Smooth muscle cell (in vitro differentiated cells): ENCODE measurements around the gene IP6K1. TPM values are rescaled to one million over a fixed set of nuclear protein-coding genes. Genes with fewer than 3 reads are reported as not detected.

Source experiments
- DNase-seq: peaks from one replicate; lab custom pipeline; 2025; ENCODE audit not compliant: unreplicated experiment; lab: John Stamatoyannopoulos, UW
- H2AFZ ChIP-seq: fragments of 200-600 bp; sonication (generic); 2 replicates; pipeline ENCODE4 v1.6.0; 2016; ENCODE audit warnings: antibody characterized with exemption, low read depth, mild to moderate bottlenecking
- H3F3A ChIP-seq: fragments of 200-600 bp; sonication (generic); 2 replicates; pipeline ENCODE4 v1.6.0; 2017; ENCODE audit warnings: antibody characterized with exemption, low read depth
- H3K27ac ChIP-seq: fragments of 200-600 bp; sonication (generic); 2 replicates; pipeline ENCODE4 v1.5.1; 2016; ENCODE audit warnings: low read depth, mild to moderate bottlenecking
- H3K27me3 ChIP-seq: fragments of 200-600 bp; sonication (generic); 2 replicates; pipeline ENCODE4 v1.6.1; 2016; ENCODE audit warnings: low read depth, mild to moderate bottlenecking
- H3K36me3 ChIP-seq: fragments of 200-600 bp; sonication (generic); 2 replicates; pipeline ENCODE4 v1.5.1; 2016; ENCODE audit warnings: low read depth
- H3K4me1 ChIP-seq: fragments of 200-600 bp; sonication (generic); 2 replicates; pipeline ENCODE4 v1.5.1; 2016; ENCODE audit warnings: low read depth
- H3K4me2 ChIP-seq: fragments of 200-600 bp; sonication (generic); 2 replicates; pipeline ENCODE4 v1.6.0; 2016; ENCODE audit warnings: mild to moderate bottlenecking
- H3K4me3 ChIP-seq: fragments of 200-600 bp; sonication (generic); 2 replicates; pipeline ENCODE4 v1.5.1; 2016; ENCODE audit warnings: mild to moderate bottlenecking
- H3K79me2 ChIP-seq: fragments of 200-600 bp; sonication (generic); 2 replicates; pipeline ENCODE4 v1.6.0; 2016; ENCODE audit warnings: low read depth, mild to moderate bottlenecking
- H3K9ac ChIP-seq: fragments of 200-600 bp; sonication (generic); 2 replicates; pipeline ENCODE4 v1.6.0; 2016; ENCODE audit warnings: low read depth
- H3K9me3 ChIP-seq: fragments of 200-600 bp; sonication (generic); replicated peaks from 2 replicates; pipeline ENCODE4 v1.5.1; 2016; ENCODE audit warnings: low read depth
- H4K20me1 ChIP-seq: fragments of 200-600 bp; sonication (generic); 2 replicates; pipeline ENCODE4 v1.6.0; 2016; ENCODE audit warnings: low read depth
- WGBS: methylation state at CpG from one replicate; pipeline ENCODE4 v1.1.7; 2016; ENCODE audit warnings: low lambda C conversion rate; 5-methylcytosine and 5-hydroxymethylcytosine counted together
- polyA plus RNA-seq: library from polyadenylated mRNA; unstranded; fragments of >200 nt; fragmentation: Nextera tagmentation; extraction: Ambion mirVana; gene quantifications from 2 replicates; pipeline ENCODE4 v1.2.1, GENCODE V29; 2016
- total RNA-seq: library from RNA; depleted of rRNA; stranded (reverse); fragments of >200 nt; gene quantifications from 2 replicates; pipeline ENCODE4 v1.2.3, GENCODE V29; 2014
- TF ChIP-seq, protein P1 (sequence below): fragments of 200-600 bp; sonication (generic); IDR thresholded peaks from 2 replicates; pipeline ENCODE4 v1.5.1; 2017; ENCODE audit warnings: borderline replicate concordance, mild to moderate bottlenecking, antibody characterized with exemption; ENCODE audit not compliant: insufficient read depth, poor library complexity, severe bottlenecking

IP6K1 gene
- total and polyA plus RNA-seq, 2 experiments from 2014 or later: 23.0 to 31.1 TPM

DNA sequence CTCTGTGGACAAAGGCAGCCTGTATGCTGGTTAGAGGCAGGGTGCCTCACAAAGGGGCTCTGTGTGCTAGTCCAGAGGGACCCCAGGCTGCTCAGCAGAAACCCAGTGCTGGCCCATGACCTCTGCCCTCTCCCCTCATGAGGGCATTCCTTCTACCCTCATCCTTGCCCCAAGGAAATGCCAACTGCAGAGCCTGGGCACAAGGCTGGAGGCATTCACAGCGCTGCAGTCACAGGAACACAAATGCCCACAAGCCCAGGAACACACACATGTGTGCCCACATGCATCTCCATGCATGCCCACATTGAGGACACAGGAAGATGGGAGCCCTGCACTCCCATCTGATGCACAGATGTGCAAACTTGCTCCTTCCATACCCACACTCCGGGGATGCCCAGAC lies 20.5 kb upstream of the IP6K1 start:
- H3K4me2 ChIP-seq: no peak overlapping the region
- H3K4me3 ChIP-seq: no peak overlapping the region
- no peak overlapping the region for H3K27ac ChIP-seq
- WGBS: 88% methylated on average over 2 of the region's 2 CpGs
- H3K9ac ChIP-seq: no peak overlapping the region
- no peaks in the 10 kb centered on the region for H3K27me3 ChIP-seq
- H3K36me3 ChIP-seq: no peaks in the 10 kb centered on the region
- no peaks in the 10 kb centered on the region for H3F3A ChIP-seq
- H2AFZ ChIP-seq: no peak overlapping the region
- H3K9me3 ChIP-seq: no peaks in the 10 kb centered on the region
- TF ChIP-seq, protein P1, sequence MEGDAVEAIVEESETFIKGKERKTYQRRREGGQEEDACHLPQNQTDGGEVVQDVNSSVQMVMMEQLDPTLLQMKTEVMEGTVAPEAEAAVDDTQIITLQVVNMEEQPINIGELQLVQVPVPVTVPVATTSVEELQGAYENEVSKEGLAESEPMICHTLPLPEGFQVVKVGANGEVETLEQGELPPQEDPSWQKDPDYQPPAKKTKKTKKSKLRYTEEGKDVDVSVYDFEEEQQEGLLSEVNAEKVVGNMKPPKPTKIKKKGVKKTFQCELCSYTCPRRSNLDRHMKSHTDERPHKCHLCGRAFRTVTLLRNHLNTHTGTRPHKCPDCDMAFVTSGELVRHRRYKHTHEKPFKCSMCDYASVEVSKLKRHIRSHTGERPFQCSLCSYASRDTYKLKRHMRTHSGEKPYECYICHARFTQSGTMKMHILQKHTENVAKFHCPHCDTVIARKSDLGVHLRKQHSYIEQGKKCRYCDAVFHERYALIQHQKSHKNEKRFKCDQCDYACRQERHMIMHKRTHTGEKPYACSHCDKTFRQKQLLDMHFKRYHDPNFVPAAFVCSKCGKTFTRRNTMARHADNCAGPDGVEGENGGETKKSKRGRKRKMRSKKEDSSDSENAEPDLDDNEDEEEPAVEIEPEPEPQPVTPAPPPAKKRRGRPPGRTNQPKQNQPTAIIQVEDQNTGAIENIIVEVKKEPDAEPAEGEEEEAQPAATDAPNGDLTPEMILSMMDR: no peak
- no peaks in the 10 kb centered on the region for H3K79me2 ChIP-seq
- no peaks in the 10 kb centered on the region for H4K20me1 ChIP-seq
- no peak for DNase-seq
- peaks cover 6% of the 10 kb centered on the region for H3K4me1 ChIP-seq

DNA sequence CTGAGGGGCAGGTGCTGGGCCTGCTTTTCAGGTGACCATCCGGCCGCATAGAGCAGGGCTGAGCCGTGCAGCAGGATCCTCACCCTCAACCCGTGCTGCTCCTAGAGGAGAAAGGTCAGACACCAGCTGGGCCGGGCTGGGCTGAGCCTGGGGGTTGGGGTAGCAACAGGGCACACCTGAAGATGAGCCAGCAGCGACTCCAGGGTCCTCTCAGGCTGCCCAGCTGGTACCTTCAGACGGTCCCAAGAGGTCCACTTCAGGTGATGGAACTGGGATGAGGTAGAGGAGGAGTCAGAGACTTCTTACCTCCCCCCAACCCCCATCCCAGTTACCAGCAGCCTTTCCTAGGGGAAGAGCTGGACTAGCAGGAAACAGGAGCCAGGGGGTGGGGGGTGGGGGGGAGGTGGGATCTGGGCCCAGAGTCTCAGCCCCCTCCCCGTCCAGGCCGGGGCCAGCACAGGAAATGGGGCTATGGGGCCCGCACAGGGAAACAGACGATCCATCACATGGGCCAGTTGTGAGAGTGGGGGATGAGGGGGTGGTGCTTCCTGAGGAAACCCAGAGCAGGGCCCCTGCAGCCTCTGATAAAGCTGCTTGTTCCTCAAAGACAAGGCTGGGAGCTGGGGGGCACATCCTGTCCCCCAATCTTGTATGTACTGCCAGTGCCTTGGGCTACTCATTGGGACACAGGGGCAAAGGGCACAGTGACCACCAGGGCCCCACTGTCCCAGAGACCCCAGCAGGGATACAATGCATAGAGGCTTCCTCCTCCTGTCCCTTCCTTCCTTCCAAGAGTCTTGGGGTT lies 19.8 kb upstream of the IP6K1 start:
- Histone ChIP-seq H3K9ac (no peak overlapping the region), H4K20me1 (no peaks in the 10 kb centered on the region), H3F3A (no peaks in the 10 kb centered on the region), H3K27me3 (no peaks in the 10 kb centered on the region), H3K36me3 (no peaks in the 10 kb centered on the region), H2AFZ (no peak overlapping the region), H3K4me2 (peak overlapping the region; percentile 61), H3K4me1 (peaks cover 6% of the 10 kb centered on the region), H3K4me3 (no peak overlapping the region), H3K79me2 (no peaks in the 10 kb centered on the region), H3K27ac (peak overlapping the region; percentile 4), H3K9me3 (no peaks in the 10 kb centered on the region)
- peak; percentile 33 for DNase-seq
- TF ChIP-seq, protein P1: no peak
- 32% methylated on average over 9 of the region's 11 CpGs for WGBS

DNA sequence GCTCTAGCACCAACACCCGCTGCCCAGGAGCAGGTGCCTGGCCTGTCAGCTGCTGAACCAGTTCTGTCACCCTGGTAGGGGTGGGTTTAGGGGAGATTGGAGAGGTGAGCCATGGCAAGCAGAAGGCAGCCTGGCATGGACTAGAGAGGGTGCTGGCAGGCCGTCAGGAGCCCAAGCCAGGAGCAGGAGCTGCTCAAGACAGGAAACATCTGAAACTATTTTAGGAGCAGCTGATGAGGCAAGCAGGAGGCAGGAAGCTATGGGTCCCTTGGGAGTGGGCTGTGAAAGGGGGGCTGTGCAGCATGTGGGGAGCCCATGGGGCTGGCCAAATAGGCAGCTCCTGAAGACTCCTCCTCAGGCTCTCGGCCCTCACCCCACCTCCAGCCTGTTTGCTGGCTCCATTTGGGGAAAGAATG lies 19.0 kb upstream of the IP6K1 start:
- Histone ChIP-seq H3F3A (no peaks in the 10 kb centered on the region), H3K79me2 (no peaks in the 10 kb centered on the region), H3K4me1 (peaks cover 6% of the 10 kb centered on the region), H3K27me3 (no peaks in the 10 kb centered on the region), H2AFZ (no peak overlapping the region), H3K9ac (no peak overlapping the region), H3K36me3 (no peaks in the 10 kb centered on the region), H4K20me1 (no peaks in the 10 kb centered on the region), H3K4me3 (no peak overlapping the region), H3K4me2 (peak overlapping the region; percentile 61), H3K27ac (peak overlapping the region; percentile 4), H3K9me3 (no peaks in the 10 kb centered on the region)
- WGBS: 62% methylated on average over 3 of the region's 3 CpGs
- DNase-seq: no peak
- TF ChIP-seq, protein P1: no peak
